Kidney (tissue), 14 donors: Measurements from ENCODE around the gene ITGA2. TPM values are rescaled to one million over a fixed set of nuclear protein-coding genes. Genes with fewer than 3 reads are reported as not detected.
A peak's percentile ranks its signal among the peaks of the same experiment; 100 is the strongest.

ENCODE experiments used
- DNase-seq, 5 donors: peaks; one replicate each; pipeline ENCODE4 v3.0.0-alpha.2; 2013 to 2020
- FAIRE-seq: peaks from 2 replicates; lab custom pipeline; 2012; peaks lifted over from hg19 to GRCh38; lab: Jason Lieb, UNC
- H3K27ac ChIP-seq, 2 donors: one replicate each; pipeline ENCODE4 v1.7.0; 2013; ENCODE audit warnings: low read depth in 2 of 2, low read length in 2 of 2, inconsistent platforms in 1 of 2
- H3K27me3 ChIP-seq: one replicate; pipeline ENCODE4 v1.7.1; 2013; ENCODE audit warnings: low read length, inconsistent platforms; ENCODE audit not compliant: control insufficient read depth, insufficient read depth
- H3K36me3 ChIP-seq, 3 donors: one replicate each; pipeline versions ENCODE4 v1.7.0 to v1.7.1; 2013; ENCODE audit warnings: low read length in 3 of 3, control low read depth in 1 of 3, inconsistent platforms in 1 of 3; ENCODE audit not compliant: insufficient read depth in 3 of 3, control insufficient read depth in 2 of 3
- H3K4me1 ChIP-seq, 3 donors: one replicate each; pipeline versions ENCODE4 v1.7.0 to v1.7.1; 2013; ENCODE audit warnings: low read length in 3 of 3, inconsistent platforms in 1 of 3, low read depth in 1 of 3; ENCODE audit not compliant: control insufficient read depth in 2 of 3, insufficient read depth in 2 of 3
- H3K4me3 ChIP-seq, 3 donors: one replicate each; pipeline versions ENCODE4 v1.7.0 to v1.8.1; 2013; ENCODE audit warnings: low read length in 3 of 3, control low read depth in 1 of 3, inconsistent platforms in 1 of 3
- H3K9ac ChIP-seq, 3 donors: one replicate each; pipeline versions ENCODE4 v1.7.0 to v1.7.1; 2013; ENCODE audit warnings: low read length in 3 of 3, control low read depth in 1 of 3, inconsistent platforms in 1 of 3
- H3K9me3 ChIP-seq, 3 donors: one replicate each; pipeline versions ENCODE4 v1.7.0 to v1.7.1; 2013; ENCODE audit warnings: low read length in 3 of 3, control low read depth in 1 of 3, inconsistent platforms in 1 of 3; ENCODE audit not compliant: control insufficient read depth in 2 of 3, insufficient read depth in 1 of 3
- intact Hi-C: fragments of 100-400 bp; cut with DNase I; formaldehyde crosslinking; loops from one replicate; pipeline ENCODE4 v1.11.1; 2022
- polyA plus RNA-seq: library from polyadenylated mRNA; stranded (reverse); fragments of 350-450 nt; fragmentation: Illumina TruSeq; extraction: RNeasy Lipid Tissue Mini Kit (QIAGEN cat#74804); gene quantifications from one replicate; pipeline ENCODE4 v1.2.3, GENCODE V29; 2014; ENCODE audit warnings: low read depth, low replicate concordance; ENCODE audit not compliant: insufficient read depth
- total RNA-seq: library from RNA; stranded (reverse); fragmentation: NEBNext Ultra II Directional; extraction: Animal tissue kit (Norgen Biotek cat#: 25700); gene quantifications from one replicate; pipeline ENCODE4 v1.2.1, GENCODE V29; 2021
- TF ChIP-seq, protein P1 (sequence below): IDR thresholded peaks from 3 replicates; pipeline ENCODE4 v1.5.1; 2012; ENCODE audit warnings: mild to moderate bottlenecking, moderate library complexity, borderline replicate concordance; ENCODE audit not compliant: insufficient read depth; ENCODE audit errors: extremely low read depth
- donor health status: control.
- donor health status: control.
- donor health status: control.
- donor health status: control.
- donor health status: control.
- donor health status: DM: yes; HTN: yes; CAD: no.
- donor health status: Normal renal cell carcinoma (clear cell type).

Gene ITGA2
- total and polyA plus RNA-seq, 2 donors from 2014 or later, result 4.9 to 44.5 TPM

DNA sequence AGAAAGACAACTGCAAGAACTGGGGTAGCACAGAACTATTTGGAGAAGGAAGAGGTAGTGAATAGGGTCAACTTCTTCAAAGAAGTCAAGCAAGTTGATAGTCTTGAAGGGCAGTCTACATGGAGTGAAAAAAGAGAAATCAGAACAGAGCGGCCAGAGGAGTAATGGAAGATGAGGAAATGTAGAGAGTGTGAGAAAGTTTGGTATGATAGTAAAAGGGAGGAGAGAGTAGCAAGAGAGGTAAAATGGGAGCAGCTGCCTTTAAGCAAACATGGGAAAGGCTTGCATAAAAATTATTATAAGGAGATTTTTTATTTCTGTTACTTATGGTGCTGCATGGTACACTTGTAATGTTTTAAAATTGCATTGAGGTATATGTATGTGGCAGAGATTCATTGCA lies 6.8 kb downstream of the ITGA2 start:
- DNase-seq (no peak), FAIRE-seq (no peak)
- Histone ChIP-seq H3K36me3 (no peaks in the 10 kb centered on the region), H3K9ac (no peak overlapping the region), H3K4me1 (peaks cover 0 to 11% (median 4%) of the 10 kb centered on the region in 3 donors), H3K9me3 (no peaks in the 10 kb centered on the region), H3K27ac (peak overlapping the region in 1 of 2 donors; percentile 57), H3K4me3 (no peak overlapping the region), H3K27me3 (no peaks in the 10 kb centered on the region)
- TF ChIP-seq, protein P1, sequence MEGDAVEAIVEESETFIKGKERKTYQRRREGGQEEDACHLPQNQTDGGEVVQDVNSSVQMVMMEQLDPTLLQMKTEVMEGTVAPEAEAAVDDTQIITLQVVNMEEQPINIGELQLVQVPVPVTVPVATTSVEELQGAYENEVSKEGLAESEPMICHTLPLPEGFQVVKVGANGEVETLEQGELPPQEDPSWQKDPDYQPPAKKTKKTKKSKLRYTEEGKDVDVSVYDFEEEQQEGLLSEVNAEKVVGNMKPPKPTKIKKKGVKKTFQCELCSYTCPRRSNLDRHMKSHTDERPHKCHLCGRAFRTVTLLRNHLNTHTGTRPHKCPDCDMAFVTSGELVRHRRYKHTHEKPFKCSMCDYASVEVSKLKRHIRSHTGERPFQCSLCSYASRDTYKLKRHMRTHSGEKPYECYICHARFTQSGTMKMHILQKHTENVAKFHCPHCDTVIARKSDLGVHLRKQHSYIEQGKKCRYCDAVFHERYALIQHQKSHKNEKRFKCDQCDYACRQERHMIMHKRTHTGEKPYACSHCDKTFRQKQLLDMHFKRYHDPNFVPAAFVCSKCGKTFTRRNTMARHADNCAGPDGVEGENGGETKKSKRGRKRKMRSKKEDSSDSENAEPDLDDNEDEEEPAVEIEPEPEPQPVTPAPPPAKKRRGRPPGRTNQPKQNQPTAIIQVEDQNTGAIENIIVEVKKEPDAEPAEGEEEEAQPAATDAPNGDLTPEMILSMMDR, result no peak
- intact Hi-C loops, result no loop called here

DNA sequence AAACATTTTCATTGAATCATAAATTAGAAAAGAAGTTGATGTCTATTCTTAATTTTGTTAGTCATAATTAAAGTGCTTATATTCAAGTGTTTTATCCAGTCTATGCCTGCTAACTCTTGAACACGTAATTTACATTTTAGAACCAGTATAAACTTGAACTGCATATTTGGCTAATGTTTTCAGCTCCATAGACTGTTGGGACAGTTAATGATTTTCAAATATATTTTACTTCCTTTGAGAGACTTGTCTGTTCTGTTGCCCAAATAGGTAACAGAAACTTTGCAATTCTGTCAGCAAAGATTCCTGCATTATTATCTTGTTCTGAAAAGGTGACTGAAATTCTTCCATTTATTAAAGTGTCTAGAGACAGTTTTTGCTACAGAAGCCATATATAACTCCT lies 7.8 kb downstream of the ITGA2 start:
- Histone ChIP-seq H3K9ac (peak overlapping the region in 1 of 3 donors; percentile 2), H3K27me3 (no peaks in the 10 kb centered on the region), H3K9me3 (no peaks in the 10 kb centered on the region), H3K27ac (peak overlapping the region; percentile 62 to 63), H3K36me3 (no peaks in the 10 kb centered on the region), H3K4me3 (peak overlapping the region in 1 of 3 donors; percentile 19), H3K4me1 (peaks cover 0 to 11% (median 4%) of the 10 kb centered on the region in 3 donors)
- DNase-seq, result peak in 2 of 5 donors; percentile 46 to 52
- intact Hi-C loops, result no loop called here
- FAIRE-seq, result peak; percentile 90
- TF ChIP-seq, protein P1, result no peak

DNA sequence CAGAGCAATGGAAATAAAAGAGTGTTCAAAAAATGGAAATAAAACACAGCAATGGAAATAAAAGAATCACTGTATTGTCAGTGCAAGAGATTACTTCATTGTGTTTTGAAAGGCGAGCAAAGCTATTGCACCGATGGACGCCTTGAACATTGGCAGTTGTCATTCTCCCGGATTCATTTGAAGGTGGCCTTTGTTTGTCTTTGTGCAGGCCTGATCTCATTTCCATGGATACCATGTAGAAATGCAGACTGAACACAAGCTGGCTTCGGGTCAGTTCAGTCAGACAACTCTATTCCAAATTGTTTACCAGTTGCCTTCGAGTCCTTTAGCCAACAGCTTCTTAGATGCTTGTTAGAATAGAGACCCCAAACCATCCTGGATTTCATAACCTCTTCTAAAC lies 8.3 kb downstream of the ITGA2 start:
- TF ChIP-seq, protein P1, result no peak

More for the DNA sequence above, 8.3 kb downstream of the ITGA2 start:
- Histone ChIP-seq H3K9ac (no peak overlapping the region), H3K27me3 (no peaks in the 10 kb centered on the region), H3K4me3 (peak overlapping the region in 2 of 3 donors; percentile 19 to 40), H3K27ac (peak overlapping the region; percentile 36 to 62), H3K9me3 (no peaks in the 10 kb centered on the region), H3K4me1 (peaks cover 0 to 11% (median 4%) of the 10 kb centered on the region in 3 donors), H3K36me3 (no peaks in the 10 kb centered on the region)
- FAIRE-seq, result peak; percentile 37
- intact Hi-C loops, result no loop called here
- DNase-seq, result peak in 3 of 5 donors; percentile 22 to 67 (median 65)
